GM12875 (cell line): ENCODE data around the gene IFNAR1.

ENCODE experiments used
- H3K4me3 ChIP-seq: one replicate; pipeline ENCODE4 v1.5.1; 2011; ENCODE audit warnings: low read depth, low read length, control low read depth
- CTCF ChIP-seq: IDR thresholded peaks from 2 replicates; pipeline ENCODE4 v1.5.1; 2011; ENCODE audit warnings: low read depth, mild to moderate bottlenecking, control low read depth, inconsistent platforms, low read length, moderate library complexity, borderline replicate concordance; ENCODE audit not compliant: insufficient read depth

The IFNAR1 gene

DNA sequence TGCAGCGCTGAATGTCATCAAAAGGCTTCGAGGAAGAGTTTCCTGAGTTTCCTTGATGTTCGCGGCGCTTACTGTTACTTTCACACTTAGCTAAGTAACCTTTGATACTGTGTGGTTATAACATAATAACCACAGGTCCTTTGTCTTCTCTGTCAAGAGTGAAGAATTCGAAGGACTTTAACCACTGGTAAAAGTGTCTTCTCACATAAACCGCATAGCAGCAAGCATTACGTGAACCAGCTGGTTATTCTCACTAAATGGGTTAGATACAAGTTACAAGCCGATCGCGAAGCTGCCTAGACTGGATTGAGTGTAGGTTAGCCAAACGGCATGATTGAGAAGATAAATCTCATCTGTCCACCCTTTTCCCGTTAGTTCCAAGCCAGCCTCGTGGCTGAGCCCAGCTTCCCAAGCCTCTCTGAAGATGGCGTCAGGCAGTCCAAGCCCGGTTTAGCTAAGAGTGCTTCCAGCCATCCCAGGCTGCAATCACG, 60.1 kb downstream of the IFNAR1 start:
- TF ChIP-seq CTCF: no peak
- H3K4me3 ChIP-seq: no peak overlapping the region

- H3K4me3 ChIP-seq: no peak overlapping the region
- TF ChIP-seq CTCF: peak; percentile 32; the same call in 1 of the 2 replicates
These were observed 61.5 kb downstream of the IFNAR1 start for GRCh38 chr21:33386222-33386784.

- TF ChIP-seq CTCF: no peak
These were observed 62.5 kb downstream of the IFNAR1 start for GRCh38 chr21:33387294-33387693.

DNA sequence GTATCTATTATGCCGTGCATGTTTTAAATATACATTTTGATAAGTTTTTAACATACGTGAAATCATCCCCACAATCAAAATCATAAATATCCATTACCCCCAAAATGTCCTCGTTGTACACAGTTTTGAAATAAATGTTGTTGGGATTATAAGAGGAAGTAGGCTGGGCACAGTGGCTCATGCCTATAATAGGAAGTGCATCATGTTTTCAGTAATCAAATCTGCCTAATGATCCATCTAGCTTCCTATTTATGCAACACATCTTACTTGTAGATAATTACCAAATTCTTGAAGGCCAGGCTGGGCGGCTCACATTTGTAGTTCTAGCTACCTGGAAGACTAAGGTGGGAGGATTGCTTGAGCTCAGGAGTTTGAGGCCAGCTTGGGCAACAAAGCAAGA, 63.4 kb downstream of the IFNAR1 start:
- no peak for TF ChIP-seq CTCF

More at GRCh38 chr21:33387294-33387693, 62.5 kb downstream of the IFNAR1 start:
- H3K4me3 ChIP-seq: no peak overlapping the region

DNA sequence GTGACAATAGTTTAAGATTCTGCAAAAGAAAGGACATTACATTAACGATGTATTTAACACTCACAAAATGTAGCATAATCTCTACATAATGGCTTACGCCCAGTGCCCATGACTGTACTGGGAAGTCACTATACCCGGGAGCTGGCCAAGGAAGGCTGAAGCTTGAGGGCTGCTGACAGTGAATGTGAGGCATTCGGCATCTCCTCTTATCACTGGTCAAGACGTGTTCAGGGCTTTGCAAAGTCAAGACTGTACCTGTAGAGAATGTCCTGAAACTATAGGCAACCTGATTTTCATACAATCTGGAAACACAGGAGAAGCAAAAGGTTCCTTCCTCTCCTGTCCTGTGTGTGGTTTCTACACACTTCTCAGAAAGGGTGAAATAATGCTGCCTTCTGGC, 65.7 kb downstream of the IFNAR1 start:
- no peak overlapping the region for H3K4me3 ChIP-seq
- no peak for TF ChIP-seq CTCF

More for the DNA sequence above, 63.4 kb downstream of the IFNAR1 start:
- no peak overlapping the region for H3K4me3 ChIP-seq

DNA sequence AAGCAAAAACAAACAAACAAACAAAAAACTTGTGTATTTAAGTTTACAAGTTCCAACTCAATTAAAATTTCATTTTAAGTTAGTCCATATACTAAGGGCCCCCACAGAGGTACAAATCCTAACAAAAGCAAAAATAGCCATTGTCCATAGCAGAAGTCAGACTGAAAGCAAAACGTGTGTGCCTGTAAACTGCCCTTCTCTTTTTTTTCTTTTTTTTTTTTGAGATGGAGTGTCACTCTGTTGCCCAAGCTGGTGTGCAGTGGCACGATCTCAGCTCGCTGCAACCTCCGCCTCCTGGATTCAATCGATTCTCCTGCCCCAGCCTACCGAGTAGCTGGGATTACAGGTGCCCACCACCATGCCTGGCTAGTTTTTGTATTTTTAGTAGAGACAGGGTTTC, 66.9 kb downstream of the IFNAR1 start:
- TF ChIP-seq CTCF: no peak
- no peak overlapping the region for H3K4me3 ChIP-seq

GRCh38 chr21:33392284-33392985, 67.7 kb downstream of the IFNAR1 start:
- TF ChIP-seq CTCF: no peak
- no peak overlapping the region for H3K4me3 ChIP-seq
